Hypothalamus (tissue), 51 donors: ENCODE results near the gene BRD2.

ENCODE experiments used
- DNase-seq, 51 donors: peaks; one replicate each; lab custom pipeline; 2025; lab: John Stamatoyannopoulos, UW

The BRD2 gene

DNA sequence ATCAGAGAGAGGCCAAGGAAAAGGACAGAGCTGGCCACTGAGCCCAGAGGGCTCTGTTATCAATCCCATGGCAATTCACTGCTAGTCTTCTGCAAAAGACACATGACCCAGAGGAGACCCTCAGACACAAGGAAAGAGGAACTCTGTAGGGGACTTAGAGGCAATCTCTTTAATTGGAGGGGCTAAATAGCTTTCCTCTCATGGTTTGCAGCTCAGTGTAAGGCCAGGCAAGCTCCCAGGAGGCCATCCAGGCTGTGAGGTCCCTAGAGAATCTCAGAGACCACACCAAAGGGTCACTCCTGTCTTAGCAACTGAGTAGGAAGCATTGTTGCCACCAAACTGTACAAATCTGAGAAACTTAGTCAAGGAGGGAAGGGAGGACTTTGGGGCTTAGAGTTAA lies 51.0 kb downstream of the BRD2 start:
- no peak for DNase-seq

GRCh38 chr6:33021917-33022316 lies 53.5 kb downstream of the BRD2 start:
- DNase-seq: no peak

DNA sequence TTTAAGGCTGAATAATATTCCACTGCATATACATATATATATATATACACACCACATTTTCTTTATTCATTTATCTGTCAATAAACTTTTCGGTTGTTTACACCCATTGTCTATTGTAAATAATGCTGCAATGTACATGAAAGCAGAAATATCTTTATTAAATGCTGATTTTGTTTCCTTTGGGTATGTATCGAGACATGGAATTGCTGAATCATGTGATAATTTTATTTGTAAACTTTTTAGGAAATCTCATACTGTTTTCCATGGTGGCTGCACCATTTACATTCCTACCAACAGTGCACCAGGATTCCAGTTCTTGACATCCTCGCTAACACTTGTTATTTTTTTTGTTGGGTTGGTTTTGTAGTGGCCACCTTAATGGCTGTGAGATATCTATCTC lies 55.1 kb downstream of the BRD2 start:
- DNase-seq: no peak

- DNase-seq: no peak
Measured at GRCh38 chr6:33024521-33024920, 56.1 kb downstream of the BRD2 start.

GRCh38 chr6:33028220-33028849 lies 59.9 kb downstream of the BRD2 start:
- DNase-seq: peak in 1 of 51 donors; percentile 6

DNA sequence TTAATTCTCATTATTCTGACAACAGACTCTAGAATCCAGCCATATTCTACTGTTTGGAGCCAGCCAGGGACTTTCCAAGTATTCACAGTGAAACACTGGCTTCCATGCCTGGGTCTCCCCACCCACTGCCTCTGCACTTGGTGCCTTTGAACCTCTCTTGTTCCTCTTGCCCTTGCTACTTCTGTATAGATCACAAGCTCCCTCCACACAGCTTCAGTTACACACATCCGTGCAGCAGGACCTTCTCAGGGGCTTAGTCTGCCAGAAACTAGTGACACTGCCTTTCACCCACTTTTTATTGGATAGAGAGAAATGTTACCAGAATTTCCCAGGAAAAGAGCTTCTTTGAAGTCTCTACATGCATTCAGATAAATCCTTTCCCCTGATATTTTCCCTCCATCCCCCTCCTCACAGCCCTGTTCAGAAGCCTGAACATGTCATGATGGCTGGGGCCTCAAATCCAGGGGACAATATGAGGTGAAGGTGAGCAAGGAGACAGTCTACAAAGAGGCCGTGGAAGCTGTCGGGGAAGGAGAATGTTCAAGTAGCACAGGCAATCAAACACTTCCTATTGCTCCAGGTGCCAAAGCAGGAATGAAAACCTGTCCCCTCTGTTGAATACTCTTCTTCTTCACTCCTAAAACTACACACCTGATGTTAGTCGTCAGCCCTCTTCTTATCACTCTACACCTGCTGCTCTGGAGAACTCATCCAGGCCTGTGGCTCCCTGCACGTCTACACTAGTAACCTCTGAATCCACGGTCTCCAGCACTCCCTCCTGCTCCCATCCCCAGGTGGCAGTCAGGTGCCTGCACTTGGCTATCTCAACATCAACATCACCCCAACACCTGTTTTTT lies 61.2 kb downstream of the BRD2 start:
- DNase-seq: peak in 11 of 51 donors; percentile 11 to 32 (median 20)

DNA sequence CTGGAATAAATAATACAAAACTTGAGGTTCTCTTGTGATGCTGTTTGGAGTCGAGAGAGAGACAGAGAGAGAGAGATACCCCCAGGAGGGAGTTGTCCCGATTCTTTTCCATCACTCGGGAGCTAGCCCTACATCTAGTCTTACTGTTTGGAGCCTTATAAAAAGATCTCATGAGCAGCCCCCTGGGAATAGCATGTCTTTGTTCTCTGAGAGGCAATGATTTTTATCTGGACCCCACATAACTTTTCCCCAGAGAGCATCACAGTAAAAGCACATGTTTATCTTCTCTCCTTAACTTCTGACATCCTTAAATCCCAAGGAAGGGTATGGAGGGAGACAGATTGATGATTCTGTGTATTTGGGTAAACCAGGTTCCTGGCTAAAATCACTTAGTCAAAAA lies 61.9 kb downstream of the BRD2 start:
- no peak for DNase-seq
